Ureter (tissue), 1 donor: ENCODE results near the gene ASPN. TPM values are rescaled to one million over a fixed set of nuclear protein-coding genes. Genes with fewer than 3 reads are reported as not detected.

ENCODE experiments used
- DNase-seq: peaks from one replicate; pipeline ENCODE4 v3.0.0-alpha.2; 2020; ENCODE audit warnings: low spot score
- total RNA-seq: library from RNA; stranded (reverse); gene quantifications from one replicate; pipeline ENCODE4 v1.2.4, GENCODE V29; 2023
- donor health status: DM: yes; HTN: yes; CAD: no.

Gene ASPN
- total RNA-seq, 1 donor from 2014 or later, result 7.5 TPM

- no peak for DNase-seq
Measured at GRCh38 chr9:92476962-92477361, 5.3 kb downstream of the ASPN start.

GRCh38 chr9:92474587-92474986, 7.7 kb downstream of the ASPN start:
- no peak for DNase-seq

GRCh38 chr9:92468206-92468605, 14.1 kb downstream of the ASPN start:
- DNase-seq, result no peak

GRCh38 chr9:92467511-92467910, 14.8 kb downstream of the ASPN start:
- no peak for DNase-seq

- no peak for DNase-seq
Measured at GRCh38 chr9:92467041-92467440, 15.3 kb downstream of the ASPN start.

GRCh38 chr9:92463984-92464383, 18.3 kb downstream of the ASPN start:
- DNase-seq, result no peak

- no peak for DNase-seq
Measured at GRCh38 chr9:92463387-92463786, 18.9 kb downstream of the ASPN start.

- no peak for DNase-seq
Measured at GRCh38 chr9:92457576-92457975, 24.7 kb downstream of the ASPN start.

- no peak for DNase-seq
Measured at GRCh38 chr9:92455217-92455616, 27.1 kb downstream of the ASPN start.

GRCh38 chr9:92446536-92446935, 35.8 kb downstream of the ASPN start:
- no peak for DNase-seq

GRCh38 chr9:92444841-92445240, 37.5 kb downstream of the ASPN start:
- DNase-seq, result no peak

GRCh38 chr9:92440751-92441046, 41.6 kb downstream of the ASPN start:
- no peak for DNase-seq

GRCh38 chr9:92439921-92440750, 42.2 kb downstream of the ASPN start:
- DNase-seq, result no peak

- no peak for DNase-seq
Measured at GRCh38 chr9:92438900-92439526, 43.3 kb downstream of the ASPN start.

- no peak for DNase-seq
Measured at GRCh38 chr9:92435263-92435662, 47.0 kb downstream of the ASPN start.

GRCh38 chr9:92432972-92433548, 49.2 kb downstream of the ASPN start:
- no peak for DNase-seq

- no peak for DNase-seq
Measured at GRCh38 chr9:92432350-92432749, 50.0 kb downstream of the ASPN start.

- DNase-seq, result no peak
Measured at GRCh38 chr9:92429836-92430235, 52.5 kb downstream of the ASPN start.

GRCh38 chr9:92426501-92427145, 55.7 kb downstream of the ASPN start:
- DNase-seq, result no peak

GRCh38 chr9:92425474-92425873, 56.8 kb downstream of the ASPN start:
- no peak for DNase-seq

- no peak for DNase-seq
Measured at GRCh38 chr9:92424340-92424739, 58.0 kb downstream of the ASPN start, which contains the start of gene OMD. Gene OMD, minus strand, starts transcription at chr9:92424471. Its CDS starts 6,913 bp downstream, at chr9:92417558.

- no peak for DNase-seq
Measured at GRCh38 chr9:92423612-92424011, 58.7 kb downstream of the ASPN start.
